HepG2 (cell line): ENCODE measurements around the gene KCNK5. TPM values are rescaled to one million over a fixed set of nuclear protein-coding genes. Genes with fewer than 3 reads are reported as not detected.

ENCODE experiments used
- ATAC-seq: fragments of 200-7000 bp; cut with Tn5 transposase; 3 replicates; pipeline ENCODE4 v1.9.1; 2020; ENCODE audit warnings: mild to moderate bottlenecking, moderate library complexity
- BruUV-seq: library from RNA; stranded (reverse); fragments of 400-500 nt; replicated peaks from 2 replicates; lab custom pipeline; 2021; lab: Mats Ljungman, UMichigan
- CTCF ChIA-PET: fragments of 300-600 bp; formaldehyde crosslinking; extraction: SDS; loops from one replicate; lab custom pipeline; 2021; ENCODE audit warnings: low total read pairs, inconsistent platforms, low intra/inter-chr PET ratio; lab: Yijun Ruan, JAX
- POLR2A ChIA-PET: fragments of 350-600 bp; sonication (Branson Sonifier 250); formaldehyde crosslinking; loops from one replicate; lab custom pipeline; 2020; ENCODE audit warnings: antibody characterized with exemption, inconsistent platforms; lab: Yijun Ruan, JAX
- DNase-seq: peaks from one replicate; pipeline ENCODE4 v3.0.0-alpha.2; 2015; ENCODE audit warnings: low spot score
- FAIRE-seq: peaks from 3 replicates; lab custom pipeline; 2011; peaks lifted over from hg19 to GRCh38; lab: Jason Lieb, UNC
- H2AFZ ChIP-seq: one replicate; pipeline ENCODE4 v1.6.1; 2011; ENCODE audit warnings: low read length, inconsistent platforms
- H3K27ac ChIP-seq: fragments of 300-600 bp; 3 replicates; pipeline ENCODE4 v1.8.0; 2011; ENCODE audit warnings: mixed run types, mild to moderate bottlenecking, mixed read lengths, low read length, inconsistent platforms; ENCODE audit not compliant: insufficient read depth; ENCODE audit errors: extremely low read length
- H3K27me3 ChIP-seq, 2 experiments: fragments of 200-600 bp in 1 of 2; 2 replicates in 1 of 2; 3 replicates in 1 of 2; pipeline versions ENCODE4 v1.6.0 to v1.8.0; 2011; ENCODE audit warnings: low read length in 2 of 2, mild to moderate bottlenecking in 2 of 2, moderate library complexity in 2 of 2, inconsistent platforms in 1 of 2; ENCODE audit not compliant: insufficient read depth in 2 of 2, control insufficient read depth in 1 of 2
- H3K36me3 ChIP-seq, 2 experiments: fragments of 200-600 bp in 1 of 2; replicated peaks in 1 of 2; 2 replicates in 1 of 2; 3 replicates in 1 of 2; pipeline versions ENCODE4 v1.5.1 to v1.8.0; 2011; ENCODE audit warnings: low read length in 2 of 2, inconsistent platforms in 1 of 2; ENCODE audit not compliant: insufficient read depth in 2 of 2, control insufficient read depth in 1 of 2
- H3K4me1 ChIP-seq: 2 replicates; pipeline ENCODE4 v1.5.1; 2012; ENCODE audit warnings: low read length, inconsistent platforms; ENCODE audit not compliant: insufficient read depth
- H3K4me2 ChIP-seq: 2 replicates; pipeline ENCODE4 v1.6.0; 2011; ENCODE audit warnings: low read depth, low read length, inconsistent platforms
- H3K4me3 ChIP-seq, 3 experiments: fragments of 200-600 bp in 1 of 3; sonication (generic), shearing (Covaris generic) in 1 of 3; replicated peaks in 1 of 3; 2 replicates each; pipeline ENCODE4 v1.5.1; 2011 to 2016; ENCODE audit warnings: low read length in 3 of 3, inconsistent platforms in 2 of 3, low read depth in 2 of 3, mild to moderate bottlenecking in 2 of 3, control low read depth in 1 of 3, mixed read lengths in 1 of 3; ENCODE audit not compliant: insufficient read depth in 1 of 3
- H3K79me2 ChIP-seq: one replicate; pipeline ENCODE4 v1.6.1; 2011; ENCODE audit warnings: low read length, inconsistent platforms; ENCODE audit not compliant: insufficient read depth
- H3K9ac ChIP-seq: 2 replicates; pipeline ENCODE4 v1.6.0; 2011; ENCODE audit warnings: mild to moderate bottlenecking, low read depth, low read length, inconsistent platforms; ENCODE audit not compliant: insufficient read depth
- H3K9me3 ChIP-seq: 2 replicates; pipeline ENCODE4 v1.5.1; 2012; ENCODE audit warnings: mild to moderate bottlenecking, low read length
- H4K20me1 ChIP-seq: 2 replicates; pipeline ENCODE4 v1.6.0; 2011; ENCODE audit warnings: inconsistent platforms, mild to moderate bottlenecking, low read length, moderate library complexity; ENCODE audit not compliant: insufficient read depth
- FOXA3 ChIP-seq: IDR thresholded peaks from 2 replicates; pipeline ENCODE4 v1.6.1; 2016; ENCODE audit warnings: missing genetic modification reagents, missing compliant biosample characterization
- GMEB2 ChIP-seq: IDR thresholded peaks from 2 replicates; pipeline ENCODE4 v1.6.1; 2016; ENCODE audit warnings: missing biosample characterization, missing genetic modification reagents, low read depth
- IKZF1 ChIP-seq: fragments of 450-650 bp; IDR thresholded peaks from 2 replicates; pipeline ENCODE4 v1.7.1; 2016
- IRX3 ChIP-seq: sonication (generic); formaldehyde crosslinking; IDR thresholded peaks from 2 replicates; pipeline ENCODE4 v1.8.1; 2023; ENCODE audit warnings: mild to moderate bottlenecking, low read depth, missing genetic modification reagents, borderline replicate concordance
- KDM6A ChIP-seq: IDR thresholded peaks from 2 replicates; pipeline ENCODE4 v1.6.1; 2016; ENCODE audit warnings: low read depth
- MEIS1 ChIP-seq: sonication (generic); formaldehyde crosslinking; IDR thresholded peaks from 2 replicates; pipeline ENCODE4 v1.9.0; 2021; ENCODE audit warnings: mild to moderate bottlenecking, missing genetic modification reagents, moderate library complexity, borderline replicate concordance
- PRMT3 ChIP-seq: sonication (generic); formaldehyde crosslinking; IDR thresholded peaks from 2 replicates; pipeline ENCODE4 v1.8.1; 2022; ENCODE audit warnings: low read depth, mild to moderate bottlenecking, moderate library complexity, missing genetic modification reagents, borderline replicate concordance
- TEF ChIP-seq: sonication (generic); formaldehyde crosslinking; IDR thresholded peaks from 2 replicates; pipeline ENCODE4 v1.5.0; 2020; ENCODE audit warnings: missing genetic modification reagents
- TFDP1 ChIP-seq: IDR thresholded peaks from 2 replicates; pipeline ENCODE4 v1.6.1; 2016; ENCODE audit warnings: missing compliant biosample characterization, missing genetic modification reagents, borderline replicate concordance
- ZBTB21 ChIP-seq: sonication (generic); formaldehyde crosslinking; IDR thresholded peaks from 2 replicates; pipeline ENCODE4 v1.4.0; 2020; ENCODE audit warnings: missing genetic modification reagents
- ZKSCAN8 ChIP-seq: IDR thresholded peaks from 2 replicates; pipeline ENCODE4 v1.6.1; 2016; ENCODE audit warnings: borderline replicate concordance, missing genetic modification reagents, missing compliant biosample characterization
- ZNF431 ChIP-seq: sonication (generic); formaldehyde crosslinking; IDR thresholded peaks from 2 replicates; pipeline ENCODE4 v1.9.0; 2022; ENCODE audit warnings: missing genetic modification reagents, low read depth, mild to moderate bottlenecking, borderline replicate concordance
- ZNF468 ChIP-seq: sonication (generic); formaldehyde crosslinking; IDR thresholded peaks from 2 replicates; pipeline ENCODE4 v1.8.0; 2022; ENCODE audit warnings: mild to moderate bottlenecking, moderate library complexity, missing genetic modification reagents
- ZNF597 ChIP-seq: sonication (generic); formaldehyde crosslinking; IDR thresholded peaks from 2 replicates; pipeline ENCODE4 v1.5.0; 2020; ENCODE audit warnings: missing genetic modification reagents
- ZNF652 ChIP-seq: IDR thresholded peaks from 2 replicates; pipeline ENCODE4 v1.6.1; 2016; ENCODE audit warnings: low read depth, borderline replicate concordance
- ZNF773 ChIP-seq: sonication (generic); formaldehyde crosslinking; IDR thresholded peaks from 2 replicates; pipeline ENCODE4 v1.4.0; 2020; ENCODE audit warnings: missing genetic modification reagents, borderline replicate concordance
- ZXDC ChIP-seq: sonication (generic); formaldehyde crosslinking; IDR thresholded peaks from 2 replicates; pipeline ENCODE4 v1.5.0; 2020; ENCODE audit warnings: mild to moderate bottlenecking, missing genetic modification reagents
- WGBS: methylation state at CpG from one replicate; pipeline ENCODE4 v1.1.6; 2017; ENCODE audit warnings: low lambda C conversion rate; 5-methylcytosine and 5-hydroxymethylcytosine counted together
- in situ Hi-C: cut with HindIII; loops from 2 replicates; pipeline ENCODE4 v1.10.0; 2017; ENCODE audit warnings: low pct_unique_long_range_greater_than_20kb; ENCODE audit not compliant: extremely low pct_ligation_motif_present
- intact Hi-C: fragments of 100-400 bp; cut with micrococcal nuclease; formaldehyde crosslinking; loops from one replicate; pipeline ENCODE4 v1.10.0; 2022; ENCODE audit not compliant: unreplicated experiment
- polyA plus RNA-seq, 8 experiments: library from polyadenylated mRNA; depleted of rRNA in 3 of 8; stranded (reverse) in 7 of 8; unstranded in 1 of 8; fragments of >200 nt; fragmentation: Illumina TruSeq in 4 of 8; extraction: Trizol in 4 of 8; gene quantifications; 2 replicates each; pipeline versions ENCODE4 v1.2.1 to v1.2.3, GENCODE V29; 2011 to 2016; ENCODE audit warnings: low read depth in 4 of 8, missing spikeins in 1 of 8, mixed read lengths in 1 of 8; ENCODE audit not compliant: insufficient read depth in 1 of 8
- total RNA-seq, 5 experiments: library from RNA; depleted of rRNA; stranded (reverse); fragments of >200 nt; fragmentation: Illumina TruSeq; extraction: Trizol; gene quantifications; 2 replicates each; pipeline ENCODE4 v1.2.3, GENCODE V29; 2016; ENCODE audit warnings: low read depth in 1 of 5

Gene KCNK5
- total and polyA plus RNA-seq, 2 of the 13 experiments (the other 11 are each of a cell fraction or from before 2014, with no cell fraction given): 0.04 TPM; not detected in 1

GRCh38 chr6:39181826-39182225, 47.4 kb downstream of the KCNK5 start (continued):
- no peak for TF ChIP-seq ZNF468 (CRISPR knock-in tag)

GRCh38 chr6:39181333-39181732, 47.9 kb downstream of the KCNK5 start:
- Histone ChIP-seq H2AFZ (no peak overlapping the region), H3K4me1 (no peaks in the 10 kb centered on the region), H4K20me1 (no peaks in the 10 kb centered on the region), H3K4me2 (no peak overlapping the region), H3K9ac (no peak overlapping the region), H3K4me3 (no peak overlapping the region), H3K27ac (no peak overlapping the region), H3K27me3 (no peaks in the 10 kb centered on the region; a peak in 1 of 5 replicates), H3K79me2 (no peaks in the 10 kb centered on the region), H3K9me3 (peaks cover 15% of the 10 kb centered on the region), H3K36me3 (no peaks in the 10 kb centered on the region)
- 42% methylated on average over 6 of the region's 6 CpGs for WGBS
- FAIRE-seq (no peak), DNase-seq (no peak), ATAC-seq (no peak)
- intact Hi-C loops (no loop called here), in situ Hi-C loops (no loop called here)
- no TSS peak for BruUV-seq
- ChIA-PET POLR2A (no interaction called here), CTCF (no interaction called here)
- TF ChIP-seq TEF (CRISPR knock-in tag): no peak
- TF ChIP-seq KDM6A (CRISPR knock-in tag): no peak
- TF ChIP-seq PRMT3 (CRISPR knock-in tag): no peak
- TF ChIP-seq IKZF1: no peak
- no peak for TF ChIP-seq FOXA3
- no peak for TF ChIP-seq TFDP1 (CRISPR knock-in tag)
- TF ChIP-seq ZNF431 (CRISPR knock-in tag): no peak
- TF ChIP-seq ZNF597 (CRISPR knock-in tag): no peak
- no peak for TF ChIP-seq IRX3 (CRISPR knock-in tag)
- no peak for TF ChIP-seq GMEB2 (CRISPR knock-in tag)
- no peak for TF ChIP-seq ZNF652
- TF ChIP-seq ZBTB21 (CRISPR knock-in tag): no peak
- no peak for TF ChIP-seq ZNF773 (CRISPR knock-in tag)
- no peak for TF ChIP-seq ZKSCAN8
- no peak for TF ChIP-seq MEIS1
- TF ChIP-seq ZXDC (CRISPR knock-in tag): no peak
